ENCODE results near the gene BFSP1. TPM values are rescaled to one million over a fixed set of nuclear protein-coding genes. Genes with fewer than 3 reads are reported as not detected.

BFSP1 gene
- total and polyA plus RNA-seq, 2 experiments from 2014 or later = 2.7 to 4.9 TPM

GRCh38 chr20:17446171-17446570, 85.0 kb downstream of the BFSP1 start:
- H3K36me3 ChIP-seq (ENCODE audit: insufficient read depth) = no peaks in the 10 kb centered on the region
- H3K4me1 ChIP-seq (ENCODE audit: insufficient read depth) = no peaks in the 10 kb centered on the region
- no peak overlapping the region for H3K4me2 ChIP-seq
- Mint-ChIP-seq H3K9me3 (no peaks in the 10 kb centered on the region), H3K27me3 (ENCODE audit: insufficient read depth, low read depth, poor library complexity) (peaks cover 3% of the 10 kb centered on the region), H3K4me1 (no peaks in the 10 kb centered on the region), H3K27ac (no peak overlapping the region), H3K36me3 (ENCODE audit: low read depth) (no peaks in the 10 kb centered on the region), H3K4me3 (no peak overlapping the region)
- H3K79me2 ChIP-seq (replicated peaks; ENCODE audit: insufficient read depth) = no peaks in the 10 kb centered on the region
- H3K4me3 ChIP-seq = no peak overlapping the region
- H2AFZ ChIP-seq = no peak overlapping the region
- H3K27me3 ChIP-seq (ENCODE audit: insufficient read depth) = no peaks in the 10 kb centered on the region
- ATAC-seq (no peak), DNase-seq (ENCODE audit: low spot score) (no peak)
- no peaks in the 10 kb centered on the region; the same call in 1 of the 2 replicates for H3K9me2 ChIP-seq (ENCODE audit: insufficient read depth)
- no peak overlapping the region for H3K27ac ChIP-seq (ENCODE audit: low read depth)
- no peaks in the 10 kb centered on the region for H3F3A ChIP-seq (replicated peaks; ENCODE audit: low read depth)
- no peaks in the 10 kb centered on the region for H4K20me1 ChIP-seq (replicated peaks; ENCODE audit: insufficient read depth)
- no peak for TF ChIP-seq ZNF114 (CRISPR knock-in tag; IDR thresholded peaks at IDR 0.05)
- TF ChIP-seq POLR2AphosphoS5 (IDR thresholded peaks at IDR 0.05; ENCODE audit: low read depth) = no peak
- no peak for TF ChIP-seq JUNB (IDR thresholded peaks at IDR 0.05; ENCODE audit: unreplicated experiment)
- no peak for TF ChIP-seq CTCF (conservative IDR thresholded peaks at IDR 0.05; ENCODE audit: low read depth in 2 of 2)
- TF ChIP-seq CREB1 (CRISPR knock-in tag; IDR thresholded peaks at IDR 0.05; ENCODE audit: low read depth) = no peak
- TF ChIP-seq STAT1 (IDR thresholded peaks at IDR 0.05; ENCODE audit: unreplicated experiment) = no peak
- TF ChIP-seq EZH2phosphoT487 (IDR thresholded peaks at IDR 0.05; ENCODE audit: unreplicated experiment) = no peak
- TF ChIP-seq ZNF331 (CRISPR knock-in tag; IDR thresholded peaks at IDR 0.05; ENCODE audit: low read depth) = no peak
- no peak for TF ChIP-seq EZH2 (IDR thresholded peaks at IDR 0.05; ENCODE audit: low read depth, unreplicated experiment)
- TF ChIP-seq, protein P1, sequence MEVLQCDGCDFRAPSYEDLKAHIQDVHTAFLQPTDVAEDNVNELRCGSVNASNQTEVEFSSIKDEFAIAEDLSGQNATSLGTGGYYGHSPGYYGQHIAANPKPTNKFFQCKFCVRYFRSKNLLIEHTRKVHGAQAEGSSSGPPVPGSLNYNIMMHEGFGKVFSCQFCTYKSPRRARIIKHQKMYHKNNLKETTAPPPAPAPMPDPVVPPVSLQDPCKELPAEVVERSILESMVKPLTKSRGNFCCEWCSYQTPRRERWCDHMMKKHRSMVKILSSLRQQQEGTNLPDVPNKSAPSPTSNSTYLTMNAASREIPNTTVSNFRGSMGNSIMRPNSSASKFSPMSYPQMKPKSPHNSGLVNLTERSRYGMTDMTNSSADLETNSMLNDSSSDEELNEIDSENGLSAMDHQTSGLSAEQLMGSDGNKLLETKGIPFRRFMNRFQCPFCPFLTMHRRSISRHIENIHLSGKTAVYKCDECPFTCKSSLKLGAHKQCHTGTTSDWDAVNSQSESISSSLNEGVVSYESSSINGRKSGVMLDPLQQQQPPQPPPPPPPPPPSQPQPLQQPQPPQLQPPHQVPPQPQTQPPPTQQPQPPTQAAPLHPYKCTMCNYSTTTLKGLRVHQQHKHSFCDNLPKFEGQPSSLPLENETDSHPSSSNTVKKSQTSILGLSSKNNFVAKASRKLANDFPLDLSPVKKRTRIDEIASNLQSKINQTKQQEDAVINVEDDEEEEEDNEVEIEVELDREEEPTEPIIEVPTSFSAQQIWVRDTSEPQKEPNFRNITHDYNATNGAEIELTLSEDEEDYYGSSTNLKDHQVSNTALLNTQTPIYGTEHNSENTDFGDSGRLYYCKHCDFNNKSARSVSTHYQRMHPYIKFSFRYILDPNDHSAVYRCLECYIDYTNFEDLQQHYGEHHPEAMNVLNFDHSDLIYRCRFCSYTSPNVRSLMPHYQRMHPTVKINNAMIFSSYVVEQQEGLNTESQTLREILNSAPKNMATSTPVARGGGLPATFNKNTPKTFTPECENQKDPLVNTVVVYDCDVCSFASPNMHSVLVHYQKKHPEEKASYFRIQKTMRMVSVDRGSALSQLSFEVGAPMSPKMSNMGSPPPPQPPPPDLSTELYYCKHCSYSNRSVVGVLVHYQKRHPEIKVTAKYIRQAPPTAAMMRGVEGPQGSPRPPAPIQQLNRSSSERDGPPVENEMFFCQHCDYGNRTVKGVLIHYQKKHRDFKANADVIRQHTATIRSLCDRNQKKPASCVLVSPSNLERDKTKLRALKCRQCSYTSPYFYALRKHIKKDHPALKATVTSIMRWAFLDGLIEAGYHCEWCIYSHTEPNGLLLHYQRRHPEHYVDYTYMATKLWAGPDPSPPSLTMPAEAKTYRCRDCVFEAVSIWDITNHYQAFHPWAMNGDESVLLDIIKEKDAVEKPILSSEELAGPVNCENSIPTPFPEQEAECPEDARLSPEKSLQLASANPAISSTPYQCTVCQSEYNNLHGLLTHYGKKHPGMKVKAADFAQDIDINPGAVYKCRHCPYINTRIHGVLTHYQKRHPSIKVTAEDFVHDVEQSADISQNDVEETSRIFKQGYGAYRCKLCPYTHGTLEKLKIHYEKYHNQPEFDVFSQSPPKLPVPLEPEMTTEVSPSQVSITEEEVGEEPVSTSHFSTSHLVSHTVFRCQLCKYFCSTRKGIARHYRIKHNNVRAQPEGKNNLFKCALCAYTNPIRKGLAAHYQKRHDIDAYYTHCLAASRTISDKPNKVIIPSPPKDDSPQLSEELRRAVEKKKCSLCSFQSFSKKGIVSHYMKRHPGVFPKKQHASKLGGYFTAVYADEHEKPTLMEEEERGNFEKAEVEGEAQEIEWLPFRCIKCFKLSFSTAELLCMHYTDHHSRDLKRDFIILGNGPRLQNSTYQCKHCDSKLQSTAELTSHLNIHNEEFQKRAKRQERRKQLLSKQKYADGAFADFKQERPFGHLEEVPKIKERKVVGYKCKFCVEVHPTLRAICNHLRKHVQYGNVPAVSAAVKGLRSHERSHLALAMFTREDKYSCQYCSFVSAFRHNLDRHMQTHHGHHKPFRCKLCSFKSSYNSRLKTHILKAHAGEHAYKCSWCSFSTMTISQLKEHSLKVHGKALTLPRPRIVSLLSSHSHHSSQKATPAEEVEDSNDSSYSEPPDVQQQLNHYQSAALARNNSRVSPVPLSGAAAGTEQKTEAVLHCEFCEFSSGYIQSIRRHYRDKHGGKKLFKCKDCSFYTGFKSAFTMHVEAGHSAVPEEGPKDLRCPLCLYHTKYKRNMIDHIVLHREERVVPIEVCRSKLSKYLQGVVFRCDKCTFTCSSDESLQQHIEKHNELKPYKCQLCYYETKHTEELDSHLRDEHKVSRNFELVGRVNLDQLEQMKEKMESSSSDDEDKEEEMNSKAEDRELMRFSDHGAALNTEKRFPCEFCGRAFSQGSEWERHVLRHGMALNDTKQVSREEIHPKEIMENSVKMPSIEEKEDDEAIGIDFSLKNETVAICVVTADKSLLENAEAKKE (CRISPR knock-in tag; IDR thresholded peaks at IDR 0.05) = no peak
- no peak for TF ChIP-seq NANOG (IDR thresholded peaks at IDR 0.05; ENCODE audit: borderline replicate concordance)
- TF ChIP-seq, protein P2, sequence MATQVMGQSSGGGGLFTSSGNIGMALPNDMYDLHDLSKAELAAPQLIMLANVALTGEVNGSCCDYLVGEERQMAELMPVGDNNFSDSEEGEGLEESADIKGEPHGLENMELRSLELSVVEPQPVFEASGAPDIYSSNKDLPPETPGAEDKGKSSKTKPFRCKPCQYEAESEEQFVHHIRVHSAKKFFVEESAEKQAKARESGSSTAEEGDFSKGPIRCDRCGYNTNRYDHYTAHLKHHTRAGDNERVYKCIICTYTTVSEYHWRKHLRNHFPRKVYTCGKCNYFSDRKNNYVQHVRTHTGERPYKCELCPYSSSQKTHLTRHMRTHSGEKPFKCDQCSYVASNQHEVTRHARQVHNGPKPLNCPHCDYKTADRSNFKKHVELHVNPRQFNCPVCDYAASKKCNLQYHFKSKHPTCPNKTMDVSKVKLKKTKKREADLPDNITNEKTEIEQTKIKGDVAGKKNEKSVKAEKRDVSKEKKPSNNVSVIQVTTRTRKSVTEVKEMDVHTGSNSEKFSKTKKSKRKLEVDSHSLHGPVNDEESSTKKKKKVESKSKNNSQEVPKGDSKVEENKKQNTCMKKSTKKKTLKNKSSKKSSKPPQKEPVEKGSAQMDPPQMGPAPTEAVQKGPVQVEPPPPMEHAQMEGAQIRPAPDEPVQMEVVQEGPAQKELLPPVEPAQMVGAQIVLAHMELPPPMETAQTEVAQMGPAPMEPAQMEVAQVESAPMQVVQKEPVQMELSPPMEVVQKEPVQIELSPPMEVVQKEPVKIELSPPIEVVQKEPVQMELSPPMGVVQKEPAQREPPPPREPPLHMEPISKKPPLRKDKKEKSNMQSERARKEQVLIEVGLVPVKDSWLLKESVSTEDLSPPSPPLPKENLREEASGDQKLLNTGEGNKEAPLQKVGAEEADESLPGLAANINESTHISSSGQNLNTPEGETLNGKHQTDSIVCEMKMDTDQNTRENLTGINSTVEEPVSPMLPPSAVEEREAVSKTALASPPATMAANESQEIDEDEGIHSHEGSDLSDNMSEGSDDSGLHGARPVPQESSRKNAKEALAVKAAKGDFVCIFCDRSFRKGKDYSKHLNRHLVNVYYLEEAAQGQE (IDR thresholded peaks at IDR 0.05; ENCODE audit: unreplicated experiment) = no peak
- no peak for TF ChIP-seq ETS1 (IDR thresholded peaks at IDR 0.05)
